Measurements from ENCODE around the gene BOD1L2.

Gene BOD1L2

DNA sequence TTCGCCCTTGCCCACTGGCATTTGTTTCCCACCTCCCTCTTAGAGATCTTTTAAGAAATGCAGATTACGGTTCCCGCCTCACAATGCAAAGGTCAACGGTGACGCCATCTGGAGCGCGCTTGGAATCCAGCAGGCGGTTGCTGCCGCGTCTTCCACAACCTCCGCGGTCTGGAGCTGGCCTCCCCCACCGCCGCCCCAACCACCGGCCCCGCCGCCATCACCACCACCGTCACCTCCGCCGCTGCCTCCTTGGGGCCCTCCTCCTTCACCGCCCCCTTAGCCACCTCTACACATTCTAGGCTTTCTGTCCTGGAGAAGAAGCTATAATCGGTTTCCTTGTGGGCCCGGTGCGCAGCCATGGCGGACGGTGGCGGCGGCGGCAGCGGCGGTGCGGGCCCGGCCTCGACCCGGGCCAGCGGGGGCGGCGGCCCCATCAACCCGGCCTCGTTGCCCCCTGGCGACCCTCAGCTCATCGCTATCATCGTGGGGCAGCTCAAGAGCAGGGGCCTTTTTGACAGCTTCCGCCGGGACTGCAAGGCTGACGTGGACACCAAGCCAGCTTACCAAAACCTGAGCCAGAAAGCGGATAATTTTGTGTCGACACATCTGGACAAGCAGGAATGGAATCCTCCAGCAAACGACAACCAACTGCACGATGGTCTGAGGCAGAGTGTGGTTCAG lies at the start of gene BOD1L2:
BOD1L2 (plus strand) TSS at position 132 of the 681 bp plus-strand sequence; CDS start at position 358, 226 bp downstream.
- no peak within 1 kb of the TSS for H3K9ac ChIP-seq (ENCODE audit: low read depth, low read length)

GRCh38 chr18:57107140-57107832 lies 39.6 kb upstream of the BOD1L2 start:
- Histone ChIP-seq H3K27me3 (ENCODE audit: insufficient read depth, low read length) (no peaks in the 10 kb centered on the region), H3K4me1 (ENCODE audit: insufficient read depth, low read length) (no peaks in the 10 kb centered on the region), H3K4me3 (ENCODE audit: low read length) (no peak overlapping the region), H3K9me3 (ENCODE audit: insufficient read depth, low read depth, low read length) (no peaks in the 10 kb centered on the region), H3K36me3 (ENCODE audit: insufficient read depth, low read depth, low read length) (no peaks in the 10 kb centered on the region), H3K9ac (ENCODE audit: low read depth, low read length) (no peak overlapping the region), H3K27ac (ENCODE audit: low read length) (no peak overlapping the region)

More for the DNA sequence above, at the start of gene BOD1L2:
- H3K9me3 ChIP-seq (ENCODE audit: insufficient read depth, low read depth, low read length) = no peaks in the 10 kb centered on the region
- H3K27ac ChIP-seq (ENCODE audit: low read length) = no peak within 1 kb of the TSS
- no peaks in the 10 kb centered on the region for H3K27me3 ChIP-seq (ENCODE audit: insufficient read depth, low read length)
- H3K4me3 ChIP-seq (ENCODE audit: low read length) = no peak within 1 kb of the TSS
- peaks cover 15% of the 10 kb centered on the region; the same call in 1 of the 2 replicates for H3K4me1 ChIP-seq (ENCODE audit: insufficient read depth, low read length)
- no peaks in the 10 kb centered on the region for H3K36me3 ChIP-seq (ENCODE audit: insufficient read depth, low read depth, low read length)

GRCh38 chr18:57110290-57110689 lies 36.6 kb upstream of the BOD1L2 start:
- Histone ChIP-seq H3K27me3 (ENCODE audit: insufficient read depth, low read length) (no peaks in the 10 kb centered on the region), H3K27ac (ENCODE audit: low read length) (no peak overlapping the region), H3K9ac (ENCODE audit: low read depth, low read length) (no peak overlapping the region), H3K4me1 (ENCODE audit: insufficient read depth, low read length) (no peaks in the 10 kb centered on the region), H3K9me3 (ENCODE audit: insufficient read depth, low read depth, low read length) (no peaks in the 10 kb centered on the region), H3K36me3 (ENCODE audit: insufficient read depth, low read depth, low read length) (no peaks in the 10 kb centered on the region), H3K4me3 (ENCODE audit: low read length) (no peak overlapping the region)

GRCh38 chr18:57113799-57114420 lies 33.0 kb upstream of the BOD1L2 start:
- no peak overlapping the region for H3K27ac ChIP-seq (ENCODE audit: low read length)
- no peaks in the 10 kb centered on the region for H3K27me3 ChIP-seq (ENCODE audit: insufficient read depth, low read length)
- H3K36me3 ChIP-seq (ENCODE audit: insufficient read depth, low read depth, low read length) = no peaks in the 10 kb centered on the region
- H3K9me3 ChIP-seq (ENCODE audit: insufficient read depth, low read depth, low read length) = no peaks in the 10 kb centered on the region
- H3K9ac ChIP-seq (ENCODE audit: low read depth, low read length) = no peak overlapping the region
- H3K4me3 ChIP-seq (ENCODE audit: low read length) = no peak overlapping the region
- no peaks in the 10 kb centered on the region for H3K4me1 ChIP-seq (ENCODE audit: insufficient read depth, low read length)

DNA sequence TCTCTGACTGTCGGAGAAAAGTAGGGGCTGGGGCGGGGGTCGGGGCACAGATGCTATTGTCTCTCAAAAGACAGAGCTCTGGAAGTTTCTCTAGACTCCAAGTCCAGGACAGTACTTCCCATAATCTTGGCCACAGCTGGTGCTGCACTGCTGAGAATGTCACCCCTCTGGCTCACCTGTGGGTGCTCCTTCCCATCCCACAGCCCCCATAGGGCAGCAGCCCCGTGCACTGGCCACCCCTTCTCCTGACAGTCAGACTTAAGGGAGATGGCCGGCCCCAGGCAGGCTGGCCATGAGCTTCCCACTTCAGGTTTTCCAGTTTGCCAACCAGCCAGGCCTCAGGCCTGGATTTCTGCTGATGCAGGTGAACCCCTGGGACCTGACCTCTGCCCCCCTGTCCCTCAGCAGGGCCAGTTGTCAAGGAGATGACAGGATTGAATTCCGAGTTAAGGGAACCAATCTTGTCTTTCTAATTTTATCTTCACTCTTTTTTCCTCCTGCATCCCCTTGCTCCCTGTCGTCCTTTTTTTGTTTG lies 30.2 kb upstream of the BOD1L2 start:
- H3K27me3 ChIP-seq (ENCODE audit: insufficient read depth, low read length) = no peaks in the 10 kb centered on the region
- H3K4me1 ChIP-seq (ENCODE audit: insufficient read depth, low read length) = no peaks in the 10 kb centered on the region; the same call in 1 of the 2 replicates
- no peaks in the 10 kb centered on the region for H3K9me3 ChIP-seq (ENCODE audit: insufficient read depth, low read depth, low read length)
- no peaks in the 10 kb centered on the region for H3K36me3 ChIP-seq (ENCODE audit: insufficient read depth, low read depth, low read length)
- H3K4me3 ChIP-seq (ENCODE audit: low read length) = no peak overlapping the region
- no peak overlapping the region for H3K27ac ChIP-seq (ENCODE audit: low read length)
- H3K9ac ChIP-seq (ENCODE audit: low read depth, low read length) = no peak overlapping the region

GRCh38 chr18:57121542-57122112 lies 25.3 kb upstream of the BOD1L2 start:
- Histone ChIP-seq H3K27ac (ENCODE audit: low read length) (no peak overlapping the region), H3K4me3 (ENCODE audit: low read length) (peak overlapping the region; percentile 71), H3K9ac (ENCODE audit: low read depth, low read length) (peak overlapping the region; percentile 24; the same call in 1 of the 2 replicates), H3K9me3 (ENCODE audit: insufficient read depth, low read depth, low read length) (no peaks in the 10 kb centered on the region), H3K27me3 (ENCODE audit: insufficient read depth, low read length) (peaks cover 11% of the 10 kb centered on the region; the same call in 1 of the 2 replicates), H3K4me1 (ENCODE audit: insufficient read depth, low read length) (peaks cover 15% of the 10 kb centered on the region; the same call in 1 of the 2 replicates), H3K36me3 (ENCODE audit: insufficient read depth, low read depth, low read length) (no peaks in the 10 kb centered on the region)

- Histone ChIP-seq H3K36me3 (ENCODE audit: insufficient read depth, low read depth, low read length) (no peaks in the 10 kb centered on the region), H3K4me1 (ENCODE audit: insufficient read depth, low read length) (peaks cover 15% of the 10 kb centered on the region; the same call in 1 of the 2 replicates), H3K9ac (ENCODE audit: low read depth, low read length) (no peak overlapping the region), H3K27me3 (ENCODE audit: insufficient read depth, low read length) (peaks cover 11% of the 10 kb centered on the region), H3K9me3 (ENCODE audit: insufficient read depth, low read depth, low read length) (no peaks in the 10 kb centered on the region), H3K4me3 (ENCODE audit: low read length) (no peak overlapping the region), H3K27ac (ENCODE audit: low read length) (no peak overlapping the region)
Measured at GRCh38 chr18:57122936-57123510, 23.9 kb upstream of the BOD1L2 start.

DNA sequence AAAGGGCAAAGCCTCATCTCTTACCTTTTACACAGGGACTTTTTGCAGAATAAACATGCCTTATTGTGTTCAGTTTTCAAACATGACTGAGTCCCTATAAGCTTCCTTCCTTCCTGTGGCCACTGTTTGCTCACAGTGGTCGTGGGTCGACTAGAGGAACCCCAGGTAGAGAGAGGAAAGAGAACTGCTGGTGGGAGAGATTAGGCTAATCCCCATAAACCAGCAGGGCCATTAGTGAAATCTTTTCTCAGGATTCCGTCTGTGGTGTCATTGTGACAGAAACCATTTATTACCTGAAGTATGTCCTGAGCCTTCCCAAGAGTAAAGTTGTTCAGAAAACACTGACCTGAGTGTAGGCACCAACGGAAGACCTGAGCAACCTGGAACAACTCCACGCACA lies 21.3 kb upstream of the BOD1L2 start:
- Histone ChIP-seq H3K9ac (ENCODE audit: low read depth, low read length) (no peak overlapping the region), H3K4me1 (ENCODE audit: insufficient read depth, low read length) (peaks cover 15% of the 10 kb centered on the region; the same call in 1 of the 2 replicates), H3K4me3 (ENCODE audit: low read length) (no peak overlapping the region), H3K36me3 (ENCODE audit: insufficient read depth, low read depth, low read length) (no peaks in the 10 kb centered on the region), H3K27ac (ENCODE audit: low read length) (no peak overlapping the region), H3K9me3 (ENCODE audit: insufficient read depth, low read depth, low read length) (no peaks in the 10 kb centered on the region), H3K27me3 (ENCODE audit: insufficient read depth, low read length) (peaks cover 11% of the 10 kb centered on the region)

GRCh38 chr18:57128220-57128932 lies 18.5 kb upstream of the BOD1L2 start:
- Histone ChIP-seq H3K4me1 (ENCODE audit: insufficient read depth, low read length) (peaks cover 2% of the 10 kb centered on the region; the same call in 1 of the 2 replicates), H3K4me3 (ENCODE audit: low read length) (no peak overlapping the region), H3K9ac (ENCODE audit: low read depth, low read length) (no peak overlapping the region)

GRCh38 chr18:57131101-57131500 lies 15.8 kb upstream of the BOD1L2 start:
- Histone ChIP-seq H3K27ac (ENCODE audit: low read length) (no peak overlapping the region), H3K4me3 (ENCODE audit: low read length) (no peak overlapping the region), H3K9ac (ENCODE audit: low read depth, low read length) (no peak overlapping the region), H3K27me3 (ENCODE audit: insufficient read depth, low read length) (no peaks in the 10 kb centered on the region; the same call in 1 of the 2 replicates), H3K36me3 (ENCODE audit: insufficient read depth, low read depth, low read length) (no peaks in the 10 kb centered on the region), H3K4me1 (ENCODE audit: insufficient read depth, low read length) (no peaks in the 10 kb centered on the region), H3K9me3 (ENCODE audit: insufficient read depth, low read depth, low read length) (no peaks in the 10 kb centered on the region)

More at GRCh38 chr18:57128220-57128932, 18.5 kb upstream of the BOD1L2 start:
- no peaks in the 10 kb centered on the region; the same call in 1 of the 2 replicates for H3K27me3 ChIP-seq (ENCODE audit: insufficient read depth, low read length)
- no peak overlapping the region for H3K27ac ChIP-seq (ENCODE audit: low read length)
- no peaks in the 10 kb centered on the region for H3K9me3 ChIP-seq (ENCODE audit: insufficient read depth, low read depth, low read length)
- no peaks in the 10 kb centered on the region for H3K36me3 ChIP-seq (ENCODE audit: insufficient read depth, low read depth, low read length)
